Posterior cingulate gyrus (tissue), 11 donors: ENCODE data around the gene NUP160.
"Not testable (repeated sequence)": the region's sequence is repeated elsewhere in the genome, so short reads cannot be mapped to it uniquely, and the experiment has no call there.

Experiments used
- DNase-seq, 10 donors: peaks; one replicate each; pipeline versions ENCODE4 v3.0.0 to v3.0.0-alpha.2; 2020 to 2021; ENCODE audit warnings: mixed read lengths in 3 of 10
- intact Hi-C: fragments of 100-400 bp; cut with DNase I; formaldehyde crosslinking; loops from one replicate; pipeline ENCODE4 v1.15.1; 2023

NUP160 gene

GRCh38 chr11:47863189-47863897, 15.2 kb upstream of the NUP160 start:
- intact Hi-C loops = no loop called here

GRCh38 chr11:47861728-47862127, 13.6 kb upstream of the NUP160 start:
- DNase-seq = no peak
- intact Hi-C loops = no loop called here

More at GRCh38 chr11:47863189-47863897, 15.2 kb upstream of the NUP160 start:
- DNase-seq = no peak

GRCh38 chr11:47860536-47860935, 12.4 kb upstream of the NUP160 start:
- intact Hi-C loops = no loop called here
- DNase-seq = no peak

GRCh38 chr11:47857892-47858543, 9.9 kb upstream of the NUP160 start:
- intact Hi-C loops = loop anchor here (10.0 kb wide), 1 partner anchor 247 kb away; no protein-coding TSS in a partner anchor
- no peak for DNase-seq

GRCh38 chr11:47857485-47857884, 9.3 kb upstream of the NUP160 start:
- intact Hi-C loops = loop anchor here (10.0 kb wide), 1 partner anchor 247 kb away; no protein-coding TSS in a partner anchor
- DNase-seq = no peak

- no peak for DNase-seq
- intact Hi-C loops = loop anchor here (10.0 kb wide), 1 partner anchor 249 kb away; no protein-coding TSS in a partner anchor
These were observed 8.0 kb upstream of the NUP160 start for GRCh38 chr11:47856186-47856585.

- intact Hi-C loops = loop anchor here (5.0 to 10.0 kb wide), 2 partner anchors 250 to 482 kb away; no protein-coding TSS in a partner anchor
- no peak for DNase-seq
These were observed 6.5 kb upstream of the NUP160 start for GRCh38 chr11:47854667-47855066.

- no peak for DNase-seq
- intact Hi-C loops = loop anchor here (5.0 to 10.0 kb wide), 2 partner anchors 253 to 480 kb away; no protein-coding TSS in a partner anchor
These were observed 3.9 kb upstream of the NUP160 start for GRCh38 chr11:47852053-47852452.

GRCh38 chr11:47850337-47850736, 2.2 kb upstream of the NUP160 start:
- intact Hi-C loops = loop anchor here (5.0 to 10.0 kb wide), 2 partner anchors 254 to 478 kb away; no protein-coding TSS in a partner anchor
- DNase-seq = no peak

GRCh38 chr11:47848700-47849155, 578 bp upstream of the NUP160 start:
- no peak for DNase-seq

GRCh38 chr11:47847537-47847891, 636 bp downstream of the NUP160 start:
- no peak for DNase-seq
- intact Hi-C loops = loop anchor here (10.0 kb wide), 2 partner anchors 63 to 203 kb away; partner anchors contain the start of gene MTCH2

More at GRCh38 chr11:47848700-47849155, 578 bp upstream of the NUP160 start:
- intact Hi-C loops = loop anchor here (10.0 kb wide), 2 partner anchors 64 to 204 kb away; partner anchors contain the start of gene MTCH2

- intact Hi-C loops = loop anchor here (10.0 kb wide), 2 partner anchors 62 to 202 kb away; partner anchors contain the start of gene MTCH2
- no peak for DNase-seq
These were observed 1.2 kb downstream of the NUP160 start for GRCh38 chr11:47846998-47847397.

- no peak for DNase-seq
- intact Hi-C loops = loop anchor here (10.0 kb wide), 2 partner anchors 59 to 199 kb away; partner anchors contain the start of gene MTCH2
These were observed 4.6 kb downstream of the NUP160 start for GRCh38 chr11:47843361-47844055.

GRCh38 chr11:47842749-47843148, 5.4 kb downstream of the NUP160 start:
- no peak for DNase-seq
- intact Hi-C loops = loop anchor here (10.0 kb wide), 2 partner anchors 58 to 198 kb away; partner anchors contain the start of gene MTCH2

GRCh38 chr11:47837929-47838328, 10.2 kb downstream of the NUP160 start:
- DNase-seq = no peak
- intact Hi-C loops = no loop called here

GRCh38 chr11:47837292-47837691, 10.9 kb downstream of the NUP160 start:
- intact Hi-C loops = no loop called here

GRCh38 chr11:47830013-47830412, 18.1 kb downstream of the NUP160 start:
- DNase-seq, intact Hi-C loops: not testable (repeated sequence)

More at GRCh38 chr11:47837292-47837691, 10.9 kb downstream of the NUP160 start:
- DNase-seq = no peak

- intact Hi-C loops = no loop called here
- no peak for DNase-seq
These were observed 19.9 kb downstream of the NUP160 start for GRCh38 chr11:47828284-47828683.

- intact Hi-C loops, DNase-seq: not testable (repeated sequence)
These were observed 25.5 kb downstream of the NUP160 start for GRCh38 chr11:47822664-47823063.

- no peak for DNase-seq
- intact Hi-C loops = no loop called here
These were observed 28.4 kb downstream of the NUP160 start for GRCh38 chr11:47819743-47820142.
